Posterior cingulate gyrus (tissue), 11 donors: ENCODE data around the gene PNPLA4.

ENCODE experiments used
- DNase-seq, 10 donors: peaks; one replicate each; pipeline versions ENCODE4 v3.0.0 to v3.0.0-alpha.2; 2020 to 2021; ENCODE audit warnings: mixed read lengths in 3 of 10
- intact Hi-C: fragments of 100-400 bp; cut with DNase I; formaldehyde crosslinking; loops from one replicate; pipeline ENCODE4 v1.15.1; 2023

PNPLA4 gene

DNA sequence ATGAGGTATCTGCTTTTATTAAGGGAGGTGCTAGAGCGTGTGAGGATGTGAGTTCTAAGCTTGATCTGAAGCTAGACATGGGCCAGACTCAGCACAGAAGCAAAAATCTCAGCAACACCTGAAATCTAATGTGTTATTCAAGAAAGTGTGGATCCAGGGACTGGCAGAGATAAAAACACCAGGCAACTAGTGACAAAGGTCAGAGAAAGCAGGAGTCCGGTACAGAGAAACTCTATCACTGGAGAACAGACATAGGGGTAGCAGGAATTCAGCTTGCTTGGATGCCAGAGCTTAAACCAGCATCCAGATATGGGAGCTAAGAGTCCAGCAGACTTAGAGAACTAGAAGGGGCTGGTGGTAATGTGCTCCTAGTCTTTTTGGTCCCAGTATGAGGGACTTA, 50.3 kb downstream of the PNPLA4 start:
- intact Hi-C loops: no loop called here
- DNase-seq: no peak

- intact Hi-C loops: no loop called here
- no peak for DNase-seq
These were observed 55.2 kb downstream of the PNPLA4 start for GRCh38 chrX:7872042-7872441.

DNA sequence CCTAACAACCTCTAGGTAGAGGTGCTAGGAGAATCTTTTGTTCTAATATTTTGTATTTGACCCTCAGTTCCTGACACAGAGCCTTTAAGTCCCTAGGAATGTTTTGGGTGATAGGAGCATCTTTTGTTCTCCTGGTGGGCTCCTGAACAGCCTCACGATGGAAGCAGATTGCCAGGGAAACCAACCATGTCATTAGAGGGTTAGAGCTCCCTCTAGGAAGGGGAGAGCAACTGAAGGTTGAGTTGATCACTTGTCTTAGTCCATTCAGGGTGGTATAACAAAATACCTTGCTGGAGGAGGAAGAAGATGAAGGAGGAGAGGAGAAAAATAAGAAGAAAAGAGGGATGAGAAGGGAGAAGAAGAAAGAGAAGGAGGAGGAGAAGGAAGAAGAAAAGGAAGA, 75.0 kb downstream of the PNPLA4 start:
- intact Hi-C loops: no loop called here
- DNase-seq: no peak
